GM18502 (cell line): ENCODE measurements around the gene CADM1.

Experiments
- ATAC-seq: cut with Tn5 transposase; IDR thresholded peaks from one replicate; pipeline ENCODE4 v1.9.1; 2021; ENCODE audit warnings: mild to moderate bottlenecking; ENCODE audit not compliant: unreplicated experiment, poor library complexity

The CADM1 gene

DNA sequence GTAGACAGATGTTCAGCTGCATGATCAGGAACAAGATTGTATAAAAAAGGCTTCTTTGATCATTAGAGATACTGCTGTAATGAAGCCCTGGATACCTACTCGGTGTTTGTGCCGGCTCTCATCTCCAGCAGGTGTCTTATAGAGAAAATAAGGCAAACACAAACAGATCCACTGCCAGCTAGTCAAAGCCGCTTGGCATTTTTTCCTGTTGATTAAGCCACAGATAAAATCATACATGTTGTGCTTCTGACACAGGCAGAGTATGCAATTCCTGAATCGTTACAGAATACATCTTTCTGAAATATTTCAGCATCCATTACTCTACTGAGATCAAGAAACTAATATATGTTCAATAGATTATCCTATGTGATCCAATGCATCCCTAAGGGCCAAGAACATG is 206.9 kb downstream of the CADM1 start:
- ATAC-seq = no peak

DNA sequence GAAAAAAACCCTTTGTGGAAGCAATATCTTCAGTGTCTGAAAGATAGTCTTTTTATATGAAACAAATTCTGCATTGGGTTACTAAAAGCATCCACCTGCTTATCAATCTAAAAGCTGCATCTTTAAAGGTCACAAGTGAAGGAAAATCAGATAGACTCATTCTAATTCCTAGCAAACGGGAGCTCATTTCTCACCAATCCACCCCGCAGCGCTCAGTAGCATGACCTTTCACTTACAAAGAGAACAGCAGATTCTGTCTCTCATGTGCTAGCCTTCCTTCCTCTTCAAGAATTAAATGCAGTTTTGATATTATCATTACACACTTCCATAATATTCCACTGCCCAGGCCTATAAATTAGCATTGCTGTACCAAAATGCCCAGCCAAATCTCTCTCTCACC is 212.9 kb downstream of the CADM1 start:
- no peak for ATAC-seq

DNA sequence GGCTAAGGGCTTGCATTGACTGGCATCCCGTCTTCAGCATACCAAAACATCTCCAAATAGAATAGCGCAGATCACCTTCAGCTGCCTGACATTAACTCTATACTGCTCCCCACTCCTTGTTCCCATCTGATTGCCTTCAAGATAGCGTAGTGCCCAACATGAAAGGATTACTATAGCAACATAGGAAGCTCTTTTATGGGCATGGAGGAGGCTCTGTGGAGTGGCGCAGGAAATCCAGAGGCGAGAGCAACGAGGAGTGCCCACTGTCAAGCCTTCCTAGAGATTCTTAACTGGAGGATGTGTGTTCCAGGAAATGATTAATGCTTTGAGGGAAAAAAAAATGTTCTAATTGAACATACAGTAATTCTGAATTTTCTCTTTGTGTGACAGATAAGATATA is 213.3 kb downstream of the CADM1 start:
- ATAC-seq = no peak

DNA sequence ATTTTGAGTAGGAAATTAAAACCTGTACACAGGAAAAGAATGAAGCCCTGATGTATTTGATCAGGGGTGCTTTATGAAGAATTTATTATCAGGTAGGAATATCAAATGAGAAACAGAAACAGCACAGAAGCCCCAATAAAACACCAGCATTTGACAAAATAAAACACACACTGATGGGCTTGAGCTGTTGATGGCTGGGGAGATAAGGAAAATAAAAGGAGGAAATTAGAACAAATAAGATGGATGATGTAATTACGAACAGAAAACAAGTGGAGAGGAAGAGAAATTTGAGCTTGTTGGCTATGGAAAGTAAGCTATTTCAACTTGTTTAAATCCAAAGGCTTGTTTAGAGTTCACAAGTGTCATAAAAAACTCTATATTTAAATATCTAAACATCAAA is 213.7 kb downstream of the CADM1 start:
- ATAC-seq = no peak

DNA sequence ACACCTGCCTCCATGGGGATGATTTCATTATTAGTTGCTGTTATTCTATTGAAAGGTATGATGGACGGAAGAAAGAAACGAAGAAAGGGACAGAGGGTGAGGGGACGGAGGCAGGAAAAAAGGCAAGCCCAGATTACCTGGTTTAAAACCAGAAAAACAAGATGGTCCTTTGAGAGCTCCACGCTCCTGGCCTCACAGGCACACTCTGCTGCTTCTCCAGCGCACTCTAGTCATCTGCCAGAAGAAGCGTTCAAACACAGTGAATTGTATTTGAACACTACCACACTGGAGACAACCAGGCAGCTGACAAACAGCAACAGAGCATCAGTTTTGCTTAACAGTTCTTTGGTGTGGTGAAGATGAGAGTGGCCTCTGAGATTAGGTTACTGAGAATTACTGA is 216.9 kb downstream of the CADM1 start:
- ATAC-seq = no peak

DNA sequence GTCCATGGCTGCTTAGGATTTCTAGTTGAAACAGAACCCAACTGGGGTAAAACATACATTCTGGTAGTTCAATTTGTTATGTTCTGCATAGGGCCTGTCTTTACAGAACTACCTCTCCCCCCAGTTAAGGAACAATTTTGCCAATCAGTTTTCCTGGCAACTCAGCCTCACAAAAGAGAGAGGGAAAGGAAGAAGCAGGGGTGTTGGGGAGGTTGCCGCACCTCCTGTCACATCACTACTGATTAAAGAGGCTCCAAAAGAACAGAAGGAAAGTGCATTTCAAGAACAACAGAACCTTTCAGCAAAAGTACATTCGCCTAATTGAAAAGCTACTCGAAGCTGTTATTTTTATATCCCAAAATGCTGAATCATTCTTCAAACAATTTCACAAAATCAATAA is 217.6 kb downstream of the CADM1 start:
- ATAC-seq = no peak

DNA sequence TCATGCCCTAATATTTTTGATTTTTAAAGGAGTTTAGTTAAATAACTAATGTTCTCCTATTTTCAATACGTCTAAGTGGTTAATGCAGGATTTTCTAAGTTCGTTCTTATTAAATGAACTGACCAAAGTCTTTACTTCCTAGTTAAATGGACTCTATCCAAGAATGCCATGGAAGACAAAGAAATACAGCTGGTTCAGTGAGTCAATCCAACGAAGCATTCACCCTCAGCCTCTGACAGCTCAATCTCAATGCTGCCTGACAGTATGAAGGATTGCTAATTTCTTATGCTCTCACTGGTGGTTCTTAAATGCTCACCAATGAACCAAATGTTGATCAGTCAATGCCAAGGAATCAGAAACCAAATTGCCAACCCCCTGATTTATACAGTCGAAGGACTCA is 219.4 kb downstream of the CADM1 start:
- no peak for ATAC-seq

DNA sequence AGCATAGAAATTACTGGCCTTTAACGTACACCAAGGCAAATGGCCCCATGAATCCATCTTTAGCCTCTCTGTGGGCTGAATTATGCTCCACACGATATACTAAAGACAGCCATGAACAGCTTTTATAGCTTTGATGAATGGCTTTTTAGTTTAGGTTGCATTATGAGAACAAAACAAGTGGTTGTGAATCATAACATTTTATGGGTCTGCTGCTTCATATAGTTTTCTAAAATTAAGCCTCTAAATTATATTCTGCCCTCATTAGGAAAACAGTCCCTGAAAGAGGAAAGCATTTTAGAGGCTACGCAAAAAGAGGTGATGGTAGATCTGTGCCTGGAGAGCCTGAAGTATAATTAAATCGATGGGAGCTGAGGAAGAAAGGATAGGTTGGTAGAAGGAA is 221.3 kb downstream of the CADM1 start:
- ATAC-seq = no peak

DNA sequence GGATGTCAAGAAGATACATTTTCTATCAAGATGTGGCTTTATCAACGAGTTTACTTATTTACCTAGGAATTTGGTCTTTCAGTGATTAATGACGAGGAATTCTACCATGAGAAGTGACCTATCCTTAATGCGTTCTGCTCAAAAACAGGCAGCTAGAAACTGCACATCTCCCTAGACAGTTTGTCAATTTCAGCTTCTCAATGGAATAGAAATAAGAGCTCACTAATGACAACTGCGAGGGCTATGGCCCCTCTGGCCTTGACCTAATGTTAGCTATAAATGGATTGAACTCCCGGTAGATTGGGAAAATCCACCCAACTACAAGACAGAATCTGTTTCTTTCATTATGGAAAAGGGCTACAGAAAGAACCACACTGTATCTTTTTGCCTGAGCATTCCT is 223.4 kb downstream of the CADM1 start:
- ATAC-seq = no peak

DNA sequence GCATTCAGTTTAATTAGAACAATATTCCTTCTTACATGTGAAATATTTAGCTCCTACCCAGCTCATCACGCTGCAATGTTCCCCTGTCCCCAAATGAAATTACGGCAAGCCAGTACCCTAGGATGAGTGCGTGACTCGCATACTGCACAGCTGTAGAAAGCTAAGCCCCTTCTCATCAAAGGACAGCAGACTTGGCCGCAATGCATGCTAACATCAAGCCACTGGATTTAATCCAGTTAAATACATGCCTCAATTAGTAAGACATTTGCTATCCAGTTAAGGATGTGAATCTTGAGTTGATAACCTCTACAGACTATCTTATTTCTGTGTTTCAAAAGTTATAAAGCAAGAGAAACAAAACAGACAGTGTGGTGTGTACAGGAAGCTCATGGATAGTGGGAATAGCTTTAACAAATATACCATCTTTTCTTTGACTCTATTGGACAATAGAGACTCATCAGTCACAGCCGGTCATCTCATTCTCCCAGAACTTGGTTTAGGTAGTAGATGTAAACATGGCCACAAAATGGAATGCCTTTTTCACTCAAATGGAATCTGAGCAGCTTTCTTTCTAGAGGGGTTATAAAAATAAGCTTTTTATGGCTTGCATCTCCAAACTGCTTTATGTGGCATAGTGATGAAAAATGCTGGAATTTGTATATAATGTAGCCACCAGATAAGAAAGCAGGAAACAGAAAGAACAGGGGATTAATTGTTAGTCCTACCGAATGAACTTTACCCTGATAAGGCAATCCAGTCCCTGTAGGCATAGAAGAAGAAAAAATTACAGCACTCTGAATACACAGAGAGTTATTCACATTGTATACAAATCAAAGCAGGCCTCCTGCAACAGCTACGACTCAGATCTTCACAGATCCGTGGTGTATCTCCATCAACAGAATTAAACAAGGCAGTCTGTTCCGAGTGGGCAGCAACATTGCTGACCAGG is 224.1 kb downstream of the CADM1 start:
- no peak for ATAC-seq

DNA sequence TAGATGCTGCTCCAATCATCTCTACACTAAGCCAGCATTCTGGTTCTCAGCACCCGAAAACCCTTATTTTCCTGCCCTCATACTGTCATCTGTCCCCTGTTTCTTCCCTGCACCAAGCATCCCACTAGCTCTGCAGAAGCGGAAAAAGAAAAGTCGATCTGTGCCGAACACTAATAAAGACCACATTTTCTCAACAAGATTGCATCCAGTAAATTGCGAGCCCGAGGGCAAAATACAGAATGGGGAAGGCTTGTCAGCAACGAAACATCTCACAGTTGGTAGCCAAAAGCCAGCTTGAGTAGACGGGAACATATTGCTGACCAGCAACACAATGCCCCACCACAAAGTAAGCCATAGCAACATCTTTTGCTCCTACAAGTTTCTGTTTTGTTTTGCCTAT is 227.4 kb downstream of the CADM1 start:
- no peak for ATAC-seq

DNA sequence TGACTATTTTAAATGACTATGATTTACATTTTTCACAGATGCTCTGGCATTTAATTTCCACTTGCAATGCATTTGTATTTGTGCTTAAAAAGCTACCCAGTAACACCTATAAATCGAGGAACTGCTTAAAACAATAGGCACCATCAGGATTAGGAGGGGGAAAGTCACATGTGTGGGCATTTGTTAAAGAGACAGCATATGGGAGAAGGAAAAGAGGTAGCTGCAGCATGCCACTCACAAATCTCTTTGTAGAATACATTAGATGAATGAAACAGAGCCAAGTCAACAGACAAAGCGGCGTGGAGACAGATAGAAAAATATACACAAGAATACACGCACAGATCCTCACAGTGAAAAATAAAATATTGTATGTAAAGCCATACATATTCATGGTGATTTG is 228.0 kb downstream of the CADM1 start:
- no peak for ATAC-seq

DNA sequence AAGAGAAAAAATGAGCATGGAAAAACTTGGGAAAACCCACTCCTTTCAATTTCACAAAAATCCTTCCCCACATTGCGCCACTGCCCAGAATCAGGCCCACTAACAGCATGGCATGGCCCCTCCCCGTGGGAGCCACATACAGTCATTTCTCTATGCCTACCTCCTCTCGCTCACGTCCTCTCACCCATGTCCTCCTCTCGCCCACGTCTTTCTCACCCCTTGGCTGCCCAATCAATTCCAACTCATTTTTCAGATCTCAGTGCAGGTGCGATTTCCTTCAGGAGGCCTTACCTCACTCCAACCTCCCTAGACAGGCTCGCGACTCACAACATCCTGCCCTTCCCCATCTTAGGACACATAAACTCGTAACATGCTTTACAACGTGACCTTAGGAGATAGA is 229.2 kb downstream of the CADM1 start:
- ATAC-seq = no peak

DNA sequence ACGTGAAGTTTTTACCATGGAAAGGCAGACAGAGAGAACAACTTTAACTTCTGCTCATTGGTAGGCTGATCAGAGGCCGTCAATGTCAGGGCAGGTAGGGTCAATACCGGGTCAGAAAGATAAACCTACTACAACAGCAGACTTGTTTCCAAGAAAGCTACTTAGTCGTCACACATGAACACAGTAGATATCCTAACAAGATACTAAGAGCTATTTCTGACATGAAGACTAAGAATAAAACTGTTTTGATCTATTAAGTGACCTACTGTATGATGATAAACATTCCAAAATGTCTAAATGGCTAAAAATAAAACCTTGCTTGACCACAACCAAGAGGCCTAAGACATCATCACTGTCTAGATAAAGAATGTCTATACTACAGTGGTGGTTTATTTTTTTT is 231.3 kb downstream of the CADM1 start:
- ATAC-seq = no peak

DNA sequence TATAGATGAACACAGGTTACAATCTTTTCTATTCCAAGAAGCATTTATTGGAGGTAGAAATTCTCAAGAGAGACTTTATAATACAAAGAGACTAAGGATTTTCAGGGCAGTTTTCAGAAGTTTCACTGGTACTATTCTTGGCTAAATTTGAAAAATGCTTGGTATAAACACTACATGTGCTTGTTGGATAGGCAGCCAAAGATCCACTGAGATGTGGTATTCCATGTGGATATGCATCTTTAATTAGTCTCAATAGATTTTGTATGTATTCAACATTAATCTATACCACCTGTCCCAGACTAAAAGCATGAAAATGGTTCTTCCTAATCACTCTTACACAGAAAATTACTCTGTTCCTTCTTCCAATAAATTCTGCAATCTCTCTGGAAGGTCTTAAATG is 232.6 kb downstream of the CADM1 start:
- ATAC-seq = no peak

DNA sequence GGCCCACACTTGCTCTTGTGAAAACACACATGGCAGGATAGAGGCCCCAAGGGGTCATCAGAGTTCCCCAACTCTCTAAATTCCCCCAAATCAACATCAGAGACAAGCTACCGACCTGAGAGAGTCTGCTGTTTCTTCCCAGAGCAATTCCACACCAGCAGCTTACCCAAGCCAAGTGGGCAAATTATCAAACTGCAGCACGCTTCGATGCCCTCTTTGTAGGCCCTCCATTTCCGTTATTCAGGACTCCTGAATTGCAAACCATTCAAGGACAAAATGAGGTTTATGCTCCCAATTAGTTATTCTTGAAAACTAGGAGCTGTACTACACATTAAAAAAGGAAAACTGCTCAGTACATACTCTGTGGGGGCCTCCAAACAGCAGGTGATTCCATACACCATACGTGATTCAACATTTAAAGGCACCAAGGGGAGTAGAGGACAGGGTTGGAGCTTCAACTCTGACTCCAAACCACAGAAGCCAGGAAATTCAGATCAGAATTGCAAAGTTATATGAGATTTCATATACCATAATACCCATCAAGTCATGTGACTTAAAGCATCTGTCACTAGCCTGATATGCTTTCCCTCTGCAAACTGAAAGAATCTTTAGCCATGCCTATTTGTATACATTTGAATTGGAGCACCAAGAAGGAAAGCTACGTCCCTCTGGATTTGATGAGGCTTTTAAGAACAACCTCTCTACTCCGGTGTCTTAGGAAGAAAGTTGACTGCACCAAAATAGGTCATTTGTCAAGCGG is 234.8 kb downstream of the CADM1 start:
- no peak for ATAC-seq

DNA sequence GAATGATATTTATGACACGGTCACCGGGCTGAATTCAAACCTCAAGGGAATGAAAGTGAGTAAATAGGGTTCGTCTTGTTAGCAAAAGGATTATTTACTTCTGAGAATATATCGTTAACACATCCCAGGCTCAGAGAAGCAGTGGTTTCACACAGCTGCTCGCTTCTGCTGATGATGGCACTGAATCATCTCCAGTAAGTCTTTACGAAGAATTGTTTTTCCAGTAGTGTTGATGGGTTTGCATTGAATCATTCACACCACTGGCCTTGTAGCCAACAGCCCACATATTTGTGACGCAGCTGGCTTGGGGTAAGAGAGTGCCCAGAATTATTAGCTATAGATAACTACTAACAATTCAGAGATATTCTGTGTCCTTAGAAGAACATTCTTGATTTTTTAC is 236.3 kb downstream of the CADM1 start:
- no peak for ATAC-seq

DNA sequence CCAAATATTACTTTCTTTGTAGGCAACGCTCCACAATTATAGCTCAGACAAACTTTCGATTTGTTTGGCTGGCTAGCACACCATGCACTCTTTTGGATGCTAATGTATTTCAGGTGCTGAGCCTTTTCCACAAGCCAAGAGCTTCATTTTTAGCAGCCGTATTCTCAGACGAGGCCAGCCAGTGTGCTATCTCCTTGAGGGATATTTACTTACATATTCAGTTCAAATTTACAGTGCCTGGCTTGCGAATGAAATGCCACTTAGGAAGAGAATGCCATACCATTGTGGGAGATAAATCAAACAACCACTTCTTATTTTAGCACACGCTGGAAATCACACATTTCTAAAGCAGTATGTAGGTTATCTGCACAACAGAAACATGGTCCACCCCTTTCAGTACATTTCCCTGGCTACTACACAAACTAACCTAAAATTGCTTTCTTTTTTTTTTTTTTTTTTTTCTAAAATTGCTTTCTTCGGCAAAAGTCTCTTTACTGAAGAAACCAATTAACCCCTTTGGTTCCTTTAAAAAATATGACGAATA is 236.9 kb downstream of the CADM1 start:
- ATAC-seq = no peak

DNA sequence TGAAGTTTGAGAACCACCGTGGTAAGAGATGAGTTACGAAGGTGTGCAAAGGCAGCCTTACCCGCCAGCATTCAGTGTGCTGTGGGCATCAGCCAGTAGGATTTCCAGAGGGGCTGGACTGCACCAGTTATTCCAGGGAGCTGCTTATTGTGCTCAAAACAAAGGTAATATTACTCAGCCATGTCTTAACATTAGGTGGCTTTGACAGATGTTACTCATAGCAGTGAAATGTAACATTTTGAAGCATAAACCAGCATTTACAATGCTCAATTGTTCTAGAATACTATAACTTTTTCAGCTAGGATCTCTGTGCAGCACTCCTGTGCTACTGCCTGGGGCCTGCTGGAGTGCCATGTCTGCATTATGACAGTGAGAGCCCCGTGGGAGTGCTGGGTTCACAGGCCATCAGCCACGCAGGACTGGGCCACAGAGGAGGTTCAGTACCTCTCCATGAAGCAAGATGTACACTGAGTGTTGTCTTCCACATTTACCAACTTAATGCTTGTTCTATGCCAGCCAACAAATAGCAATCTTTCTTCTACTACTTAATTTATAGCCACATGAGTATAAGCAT is 238.1 kb downstream of the CADM1 start:
- no peak for ATAC-seq

DNA sequence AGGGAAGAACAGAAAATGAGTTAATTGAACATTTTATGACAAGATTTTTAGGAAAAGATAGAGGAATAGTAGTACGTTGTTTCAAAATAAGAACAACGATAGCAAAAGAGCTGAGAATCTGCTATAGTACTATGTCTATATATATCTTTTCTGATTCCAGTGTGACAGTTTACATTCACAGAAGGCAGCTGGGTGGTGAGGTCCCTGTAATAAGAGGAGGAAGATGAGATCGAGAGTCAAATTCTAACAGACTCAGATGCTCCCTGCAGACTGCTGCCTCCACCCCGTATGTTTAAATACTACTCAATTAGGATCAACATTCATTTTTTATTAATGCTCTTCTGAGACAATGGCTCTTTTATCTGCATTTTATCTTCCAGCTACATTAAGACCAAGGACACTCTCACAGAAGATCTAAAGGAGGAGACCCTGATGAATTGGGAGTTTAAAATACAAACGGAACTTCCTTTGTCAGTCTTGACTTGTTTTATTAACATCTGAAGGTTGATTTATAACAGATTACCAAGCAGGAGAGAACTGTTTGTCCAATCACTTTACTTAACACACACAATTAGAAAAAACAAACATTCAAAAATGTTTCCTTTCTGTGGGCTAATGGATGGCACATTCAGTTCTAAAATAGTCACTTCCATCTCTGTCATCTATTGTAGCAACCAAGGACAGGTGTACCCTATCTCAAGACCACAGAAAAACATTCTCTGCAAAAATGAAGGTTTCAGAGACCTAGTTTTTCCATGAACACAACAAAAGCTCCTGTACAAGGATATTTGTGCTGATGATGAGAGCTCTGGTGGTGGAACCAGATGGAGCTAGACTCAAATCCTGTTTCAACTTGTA is 240.2 kb downstream of the CADM1 start:
- ATAC-seq = no peak
